ENCODE data around the gene MICAL2.

DNA sequence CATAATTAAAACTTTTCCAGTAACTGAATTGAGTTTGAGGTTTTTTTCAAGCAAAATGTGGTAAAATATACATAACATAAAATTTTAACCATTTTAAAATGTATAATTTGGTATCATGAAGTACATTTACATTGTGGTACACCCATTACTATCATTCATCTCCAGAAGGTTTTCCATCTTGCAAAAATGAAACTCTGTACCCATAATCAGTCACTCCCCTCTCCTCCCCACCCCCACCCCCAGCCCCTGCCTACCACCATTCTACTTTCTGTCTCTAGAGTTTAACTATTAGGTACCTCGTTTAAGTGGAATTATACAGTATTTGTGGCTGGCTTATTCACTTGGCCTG lies 63.7 kb downstream of the MICAL2 start:
- TF ChIP-seq TCF4 (CRISPR knock-in tag; IDR thresholded peaks at IDR 0.05; ENCODE audit: borderline replicate concordance), result no peak
- TF ChIP-seq, protein P1, sequence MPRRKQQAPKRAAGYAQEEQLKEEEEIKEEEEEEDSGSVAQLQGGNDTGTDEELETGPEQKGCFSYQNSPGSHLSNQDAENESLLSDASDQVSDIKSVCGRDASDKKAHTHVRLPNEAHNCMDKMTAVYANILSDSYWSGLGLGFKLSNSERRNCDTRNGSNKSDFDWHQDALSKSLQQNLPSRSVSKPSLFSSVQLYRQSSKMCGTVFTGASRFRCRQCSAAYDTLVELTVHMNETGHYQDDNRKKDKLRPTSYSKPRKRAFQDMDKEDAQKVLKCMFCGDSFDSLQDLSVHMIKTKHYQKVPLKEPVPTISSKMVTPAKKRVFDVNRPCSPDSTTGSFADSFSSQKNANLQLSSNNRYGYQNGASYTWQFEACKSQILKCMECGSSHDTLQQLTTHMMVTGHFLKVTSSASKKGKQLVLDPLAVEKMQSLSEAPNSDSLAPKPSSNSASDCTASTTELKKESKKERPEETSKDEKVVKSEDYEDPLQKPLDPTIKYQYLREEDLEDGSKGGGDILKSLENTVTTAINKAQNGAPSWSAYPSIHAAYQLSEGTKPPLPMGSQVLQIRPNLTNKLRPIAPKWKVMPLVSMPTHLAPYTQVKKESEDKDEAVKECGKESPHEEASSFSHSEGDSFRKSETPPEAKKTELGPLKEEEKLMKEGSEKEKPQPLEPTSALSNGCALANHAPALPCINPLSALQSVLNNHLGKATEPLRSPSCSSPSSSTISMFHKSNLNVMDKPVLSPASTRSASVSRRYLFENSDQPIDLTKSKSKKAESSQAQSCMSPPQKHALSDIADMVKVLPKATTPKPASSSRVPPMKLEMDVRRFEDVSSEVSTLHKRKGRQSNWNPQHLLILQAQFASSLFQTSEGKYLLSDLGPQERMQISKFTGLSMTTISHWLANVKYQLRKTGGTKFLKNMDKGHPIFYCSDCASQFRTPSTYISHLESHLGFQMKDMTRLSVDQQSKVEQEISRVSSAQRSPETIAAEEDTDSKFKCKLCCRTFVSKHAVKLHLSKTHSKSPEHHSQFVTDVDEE (CRISPR knock-in tag; IDR thresholded peaks at IDR 0.05), result no peak
- TF ChIP-seq ISL1 (CRISPR knock-in tag; IDR thresholded peaks at IDR 0.05), result no peak
- no peak for TF ChIP-seq ZNF70 (CRISPR knock-in tag; IDR thresholded peaks at IDR 0.05)
- no peak for TF ChIP-seq ZFP3 (CRISPR knock-in tag; IDR thresholded peaks at IDR 0.05)
